Ovary (tissue), 9 donors: Measurements from ENCODE around the gene CAMSAP1. TPM values are rescaled to one million over a fixed set of nuclear protein-coding genes. Genes with fewer than 3 reads are reported as not detected.

Experiments used
- DNase-seq, 5 donors: peaks; one replicate each; pipeline ENCODE4 v3.0.0-alpha.2; 2019 to 2020
- H3K27ac ChIP-seq, 2 donors: fragments of 200-600 bp; one replicate each; pipeline versions ENCODE4 v1.5.1 to v1.8.0; 2019 to 2022
- H3K27me3 ChIP-seq: fragments of 200-600 bp; one replicate; pipeline ENCODE4 v1.8.0; 2022
- H3K36me3 ChIP-seq: fragments of 200-600 bp; sonication (generic); one replicate; pipeline ENCODE4 v1.5.1; 2019
- H3K4me1 ChIP-seq: one replicate; pipeline ENCODE4 v1.8.1; 2013; ENCODE audit warnings: mild to moderate bottlenecking, moderate library complexity; ENCODE audit not compliant: insufficient read depth
- H3K4me3 ChIP-seq: fragments of 200-600 bp; sonication (generic); one replicate; pipeline ENCODE4 v1.5.1; 2017
- H3K9me3 ChIP-seq, 2 donors: fragments of 200-600 bp in 1 of 2; sonication (generic) in 1 of 2; one replicate each; pipeline versions ENCODE4 v1.5.1 to v1.8.1; 2013 to 2019; ENCODE audit warnings: mild to moderate bottlenecking in 1 of 2, moderate library complexity in 1 of 2
- EP300 ChIP-seq: sonication (generic); formaldehyde crosslinking; IDR thresholded peaks from one replicate; pipeline ENCODE4 v1.6.1; 2017; ENCODE audit warnings: antibody characterized with exemption
- POLR2A ChIP-seq: fragments of 450-650 bp; IDR thresholded peaks from one replicate; pipeline ENCODE4 v1.6.1; 2017; ENCODE audit warnings: antibody characterized with exemption, mild to moderate bottlenecking, moderate library complexity
- WGBS, 3 donors: extraction: QIAGEN DNeasy Blood & Tissue Kit in 1 of 3; methylation state at CpG; one replicate each; pipeline versions ENCODE4 v1.1.5 to v1.1.7; 2013 to 2017; 5-methylcytosine and 5-hydroxymethylcytosine counted together
- intact Hi-C, 4 donors: fragments of 100-400 bp; cut with DNase I; formaldehyde crosslinking; loops; one replicate each; pipeline versions ENCODE4 v1.11.0 to v1.15.1; 2022 to 2023
- polyA plus RNA-seq, 2 donors: library from polyadenylated mRNA; stranded (reverse); fragments of 200-250 nt in 1 of 2; fragments of 350-450 nt in 1 of 2; fragmentation: Illumina TruSeq in 1 of 2; extraction: RNeasy Lipid Tissue Mini Kit (QIAGEN cat#74804) in 1 of 2; gene quantifications; one replicate each; pipeline ENCODE4 v1.2.3, GENCODE V29; 2013 to 2014
- total RNA-seq, 7 donors: library from RNA; depleted of rRNA in 2 of 7; stranded (reverse); fragments of >200 nt in 2 of 7; fragmentation: NEBNext Ultra II Directional in 3 of 7; extraction: Animal tissue kit (Norgen Biotek cat#: 25700) in 3 of 7; gene quantifications; one replicate each; pipeline versions ENCODE4 v1.1.0 to v1.2.4, GENCODE V29; 2016 to 2023
- TF ChIP-seq, protein P1 (sequence below), 3 donors: fragments of 450-650 bp in 2 of 3; fragments of 200-600 bp in 1 of 3; IDR thresholded peaks; one replicate each; pipeline versions ENCODE4 v1.5.1 to v1.8.0; 2016 to 2022; ENCODE audit warnings: antibody characterized with exemption in 3 of 3, mild to moderate bottlenecking in 1 of 3
- donor health status: DM: no; HTN: no; CAD: no; lungs with moderate emphysema.
- donor health status: DM: no; HTN: no; CAD: no.
- donor health status: Bipolar disorder and iron deficiency.
- donor health status: DM: yes; HTN: yes; CAD: no.
- donor health status: DM: no; HTN: no; CAD: no.
- donor health status: DM: yes; HTN: yes; CAD: no.

The CAMSAP1 gene
- total and polyA plus RNA-seq, 9 donors: 9.4 to 62.6 (median 38.0) TPM

DNA sequence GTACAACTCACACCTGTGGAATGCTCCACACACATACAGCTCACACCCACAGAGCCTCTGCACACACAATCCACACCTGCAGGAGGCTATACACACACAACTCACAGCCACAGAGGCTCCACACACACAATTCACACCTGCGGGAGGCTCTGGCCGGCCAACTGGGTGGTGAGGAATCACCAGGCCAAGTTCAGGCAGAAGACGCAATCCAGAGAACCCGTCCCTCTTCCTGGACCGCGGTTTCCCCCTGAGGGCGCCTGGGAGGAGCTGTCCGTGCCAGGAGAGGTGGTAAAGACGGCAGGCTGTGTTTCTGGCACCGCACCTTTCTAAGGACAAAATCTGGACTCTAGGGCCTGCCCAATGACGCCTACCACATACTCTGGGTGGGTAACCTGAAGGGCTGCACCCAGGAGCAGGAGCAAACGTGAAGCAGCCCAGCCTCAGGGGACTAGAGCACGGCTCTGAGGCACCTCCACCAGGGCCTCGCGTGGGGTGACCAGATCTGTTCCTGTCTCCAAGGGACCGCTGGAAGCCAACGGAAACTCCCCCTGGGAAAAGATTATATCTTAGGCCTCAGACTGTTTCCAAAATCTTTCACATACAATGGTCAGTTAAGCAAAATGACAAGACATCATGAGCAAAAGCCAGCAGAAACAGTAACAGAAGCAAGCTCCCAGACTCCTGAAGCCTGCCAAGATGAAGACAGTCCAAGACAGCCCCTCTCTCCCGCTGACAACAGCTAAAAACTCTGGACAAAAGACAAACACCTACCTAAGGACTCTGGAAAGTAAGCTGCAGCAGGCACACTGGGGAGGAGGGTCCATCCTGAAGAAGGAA lies 16.9 kb downstream of the CAMSAP1 start:
- H3K4me3 ChIP-seq: no peak overlapping the region
- H3K9me3 ChIP-seq: no peaks in the 10 kb centered on the region
- WGBS, 3 donors: 74 to 76% (median 74%) methylated on average over 18 of the region's 18 CpGs
- TF ChIP-seq POLR2A (no peak), EP300 (no peak)
- TF ChIP-seq, protein P1, sequence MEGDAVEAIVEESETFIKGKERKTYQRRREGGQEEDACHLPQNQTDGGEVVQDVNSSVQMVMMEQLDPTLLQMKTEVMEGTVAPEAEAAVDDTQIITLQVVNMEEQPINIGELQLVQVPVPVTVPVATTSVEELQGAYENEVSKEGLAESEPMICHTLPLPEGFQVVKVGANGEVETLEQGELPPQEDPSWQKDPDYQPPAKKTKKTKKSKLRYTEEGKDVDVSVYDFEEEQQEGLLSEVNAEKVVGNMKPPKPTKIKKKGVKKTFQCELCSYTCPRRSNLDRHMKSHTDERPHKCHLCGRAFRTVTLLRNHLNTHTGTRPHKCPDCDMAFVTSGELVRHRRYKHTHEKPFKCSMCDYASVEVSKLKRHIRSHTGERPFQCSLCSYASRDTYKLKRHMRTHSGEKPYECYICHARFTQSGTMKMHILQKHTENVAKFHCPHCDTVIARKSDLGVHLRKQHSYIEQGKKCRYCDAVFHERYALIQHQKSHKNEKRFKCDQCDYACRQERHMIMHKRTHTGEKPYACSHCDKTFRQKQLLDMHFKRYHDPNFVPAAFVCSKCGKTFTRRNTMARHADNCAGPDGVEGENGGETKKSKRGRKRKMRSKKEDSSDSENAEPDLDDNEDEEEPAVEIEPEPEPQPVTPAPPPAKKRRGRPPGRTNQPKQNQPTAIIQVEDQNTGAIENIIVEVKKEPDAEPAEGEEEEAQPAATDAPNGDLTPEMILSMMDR (IDR thresholded peaks at IDR 0.05): no peak
- no peaks in the 10 kb centered on the region for H3K36me3 ChIP-seq
- DNase-seq: no peak
- no peak overlapping the region for H3K27ac ChIP-seq
- H3K4me1 ChIP-seq: peaks cover 30% of the 10 kb centered on the region
- no peaks in the 10 kb centered on the region for H3K27me3 ChIP-seq
- intact Hi-C loops: no loop called here

DNA sequence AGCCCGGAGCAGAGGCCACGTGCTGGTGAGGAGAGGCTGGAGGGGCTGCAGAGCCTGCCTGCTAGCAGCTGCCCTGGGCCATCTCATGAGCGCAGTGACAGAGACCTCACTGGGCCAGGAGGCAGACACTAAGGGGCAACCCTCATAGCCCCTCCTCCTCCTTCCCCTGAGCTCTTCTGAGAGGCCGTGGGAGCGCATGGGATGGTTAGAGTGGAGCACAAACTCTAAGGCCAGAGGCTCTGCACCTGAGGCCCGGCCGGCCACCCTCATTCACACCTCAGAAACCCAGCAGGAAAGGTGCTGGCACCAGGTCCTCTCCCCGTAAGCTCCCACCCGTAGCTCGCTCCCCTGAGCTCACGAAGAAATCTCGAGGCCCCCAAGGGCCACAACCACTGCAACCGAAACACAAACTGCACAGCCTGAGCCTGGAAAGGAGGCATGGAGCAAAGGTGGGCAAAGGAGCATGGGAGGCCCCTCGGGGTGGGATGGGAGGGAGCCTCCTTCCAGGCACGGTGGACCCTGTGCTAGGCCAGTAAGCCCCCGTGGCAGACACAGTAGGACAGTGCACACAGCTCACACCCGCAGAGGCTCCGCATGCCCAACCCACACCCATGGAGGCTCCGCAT lies 17.7 kb downstream of the CAMSAP1 start:
- no peak for TF ChIP-seq POLR2A
- TF ChIP-seq EP300: no peak
- TF ChIP-seq, protein P1 (IDR thresholded peaks at IDR 0.05): no peak
- WGBS, 3 donors: 90 to 92% (median 90%) methylated on average over 19 of the region's 19 CpGs
- no peak for DNase-seq
- Histone ChIP-seq H3K27me3 (no peaks in the 10 kb centered on the region), H3K4me1 (peaks cover 31% of the 10 kb centered on the region), H3K9me3 (no peaks in the 10 kb centered on the region), H3K4me3 (no peak overlapping the region), H3K27ac (no peak overlapping the region), H3K36me3 (no peaks in the 10 kb centered on the region)
- intact Hi-C loops: no loop called here

DNA sequence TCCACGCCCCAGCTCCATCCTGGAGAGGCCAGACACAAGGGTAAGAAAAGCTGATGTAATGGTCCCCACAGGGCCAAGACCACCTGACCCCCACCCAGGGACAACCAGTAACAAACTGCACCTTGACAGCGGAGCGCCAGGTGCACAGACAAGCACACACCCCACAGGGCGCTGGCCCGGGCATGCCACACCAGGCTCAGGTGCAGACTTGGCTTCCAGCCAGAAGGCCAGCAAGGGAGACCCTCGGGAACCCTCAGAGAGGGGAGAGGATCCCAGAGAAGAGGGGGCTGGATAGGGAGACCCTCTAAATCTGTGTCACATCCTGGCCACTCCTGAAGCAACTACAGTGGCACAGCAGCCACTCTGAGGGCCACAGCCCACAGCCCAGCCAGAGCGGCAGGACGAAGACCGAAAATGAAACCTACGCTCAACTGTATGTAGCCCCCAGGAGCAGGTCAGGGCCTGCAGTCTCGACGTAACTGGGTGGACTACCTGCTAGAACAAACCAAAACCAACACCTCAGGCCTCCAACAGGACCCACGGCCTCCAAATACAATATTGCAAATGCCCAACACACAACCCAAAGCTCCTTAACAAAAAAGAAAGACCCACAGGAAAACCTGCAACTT lies 18.5 kb downstream of the CAMSAP1 start:
- intact Hi-C loops: no loop called here

DNA sequence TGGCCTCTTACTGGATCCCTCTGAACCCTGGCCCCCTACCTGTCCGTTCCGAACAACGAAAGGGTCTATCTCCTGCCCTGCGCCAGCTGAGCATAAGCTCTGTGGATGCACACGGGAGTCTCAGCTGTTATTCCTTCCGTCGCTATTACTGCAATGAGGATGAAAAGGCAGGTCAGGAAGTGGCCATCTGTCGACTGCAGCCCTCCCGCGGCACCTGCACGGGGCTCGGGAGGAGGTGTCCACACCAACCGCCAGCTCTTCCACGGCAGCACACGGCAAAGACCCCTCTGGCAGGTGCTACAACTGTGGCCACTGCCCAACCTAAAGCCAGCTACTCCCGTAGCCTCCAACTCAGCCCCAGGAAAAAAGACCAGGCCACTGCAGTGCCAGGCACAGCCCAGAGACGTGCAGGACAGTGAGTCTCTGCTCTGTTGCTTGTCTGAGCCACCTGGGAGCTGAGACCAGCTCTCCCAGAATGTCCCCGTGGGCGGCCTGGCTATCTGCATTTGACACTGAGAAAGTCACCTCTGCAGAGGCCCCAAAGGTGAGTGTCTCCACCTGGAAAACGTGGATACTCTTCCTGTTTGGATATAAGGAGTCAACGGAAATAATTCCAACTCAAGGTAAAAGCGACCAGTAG lies 19.1 kb downstream of the CAMSAP1 start:
- H3K9me3 ChIP-seq: no peaks in the 10 kb centered on the region
- WGBS, 3 donors: 80 to 92% (median 86%) methylated on average over 22 of the region's 22 CpGs
- no peak for DNase-seq
- TF ChIP-seq, protein P1 (IDR thresholded peaks at IDR 0.05): no peak
- TF ChIP-seq POLR2A: no peak
- no peaks in the 10 kb centered on the region for H3K27me3 ChIP-seq
- H3K36me3 ChIP-seq: no peaks in the 10 kb centered on the region
- intact Hi-C loops: no loop called here
- H3K4me1 ChIP-seq: peaks cover 31% of the 10 kb centered on the region
- H3K4me3 ChIP-seq: no peak overlapping the region
- H3K27ac ChIP-seq: no peak overlapping the region

More for the DNA sequence above, 18.5 kb downstream of the CAMSAP1 start:
- H3K4me1 ChIP-seq: peaks cover 32% of the 10 kb centered on the region
- 89 to 92% (median 90%) methylated on average over 13 of the region's 13 CpGs for WGBS, 3 donors
- H3K4me3 ChIP-seq: no peak overlapping the region
- no peak for DNase-seq
- H3K36me3 ChIP-seq: no peaks in the 10 kb centered on the region
- no peaks in the 10 kb centered on the region for H3K27me3 ChIP-seq
- no peak for TF ChIP-seq POLR2A
- TF ChIP-seq EP300: no peak
- TF ChIP-seq, protein P1 (IDR thresholded peaks at IDR 0.05): no peak
- H3K27ac ChIP-seq: no peak overlapping the region
- no peaks in the 10 kb centered on the region for H3K9me3 ChIP-seq
